ENCODE measurements around the gene LCAT. TPM values are rescaled to one million over a fixed set of nuclear protein-coding genes. Genes with fewer than 3 reads are reported as not detected.
"Not testable (repeated sequence)": the region's sequence is repeated elsewhere in the genome, so short reads cannot be mapped to it uniquely, and the experiment has no call there.

LCAT gene
- total and polyA plus RNA-seq, 4 donors = 45.7 to 201 (median 113) TPM

- WGBS = 73% methylated on average over 14 of the region's 14 CpGs
- Histone ChIP-seq H3K9me3 (ENCODE audit: control insufficient read depth in 4 of 4, low read length in 3 of 4) (no peaks in the 10 kb centered on the region), H3K27me3 (ENCODE audit: control insufficient read depth in 4 of 4, insufficient read depth in 4 of 4, low read length in 3 of 4) (no peaks in the 10 kb centered on the region), H3K4me3 (ENCODE audit: low read depth in 1 of 3, low read length in 3 of 3) (no peak overlapping the region), H3K27ac (ENCODE audit: low read depth in 1 of 2, low read length in 2 of 2) (no peak overlapping the region), H3K4me1 (ENCODE audit: control insufficient read depth in 4 of 4, insufficient read depth in 4 of 4, low read length in 3 of 4) (no peaks in the 10 kb centered on the region), H3K36me3 (ENCODE audit: control insufficient read depth in 4 of 4, insufficient read depth in 3 of 4, low read depth in 1 of 4, low read length in 3 of 4) (no peaks in the 10 kb centered on the region), H3K9ac (ENCODE audit: low read depth in 1 of 2, low read length in 2 of 2) (no peak overlapping the region)
- no peak for TF ChIP-seq SP1 (IDR thresholded peaks at IDR 0.05)
- TF ChIP-seq YY1 (IDR thresholded peaks at IDR 0.05) = no peak
- no peak for TF ChIP-seq EGR1 (IDR thresholded peaks at IDR 0.05; ENCODE audit: low read depth in 2 of 2)
- TF ChIP-seq RAD21 (IDR thresholded peaks at IDR 0.05) = no peak
- TF ChIP-seq FOXA1 (IDR thresholded peaks at IDR 0.05) = no peak
- no peak for TF ChIP-seq ATF3 (IDR thresholded peaks at IDR 0.05)
- TF ChIP-seq NR2F2 (IDR thresholded peaks at IDR 0.05) = no peak
- TF ChIP-seq HNF4A (conservative IDR thresholded peaks at IDR 0.05) = no peak
- no peak for TF ChIP-seq HNF4G (IDR thresholded peaks at IDR 0.05)
- TF ChIP-seq GABPA (IDR thresholded peaks at IDR 0.05 in 1 of 2, conservative IDR thresholded peaks at IDR 0.05 in 1 of 2) = no peak
- TF ChIP-seq JUND (IDR thresholded peaks at IDR 0.05) = no peak
- TF ChIP-seq ZBTB33 (IDR thresholded peaks at IDR 0.05) = no peak
- no peak for TF ChIP-seq CTCF (IDR thresholded peaks at IDR 0.05; ENCODE audit: low read depth, low read length, missing input control)
- no peak for TF ChIP-seq REST (IDR thresholded peaks at IDR 0.05)
- no peak for TF ChIP-seq TAF1 (conservative IDR thresholded peaks at IDR 0.05)
- no peak for TF ChIP-seq FOXA2 (IDR thresholded peaks at IDR 0.05)
- no peak for TF ChIP-seq MAX (IDR thresholded peaks at IDR 0.05)
- TF ChIP-seq RXRA (IDR thresholded peaks at IDR 0.05) = no peak
- no peak for DNase-seq (ENCODE audit: low spot score)
Observed at GRCh38 chr16:67975321-67976105, 31.6 kb upstream of the LCAT start.

- not testable (repeated sequence) for H3K9ac ChIP-seq (ENCODE audit: low read depth in 1 of 2, low read length in 2 of 2); H3K9me3 ChIP-seq (ENCODE audit: control insufficient read depth in 4 of 4, low read length in 3 of 4); DNase-seq (ENCODE audit: low spot score); H3K27me3 ChIP-seq (ENCODE audit: control insufficient read depth in 4 of 4, insufficient read depth in 4 of 4, low read length in 3 of 4); H3K4me3 ChIP-seq (ENCODE audit: low read depth in 1 of 3, low read length in 3 of 3); H3K27ac ChIP-seq (ENCODE audit: low read depth in 1 of 2, low read length in 2 of 2); H3K36me3 ChIP-seq (ENCODE audit: control insufficient read depth in 4 of 4, insufficient read depth in 3 of 4, low read depth in 1 of 4, low read length in 3 of 4)
- WGBS = 95% methylated on average over 7 of the region's 7 CpGs
- H3K4me1 ChIP-seq (ENCODE audit: control insufficient read depth in 4 of 4, insufficient read depth in 4 of 4, low read length in 3 of 4) = peaks cover 3 to 11% (median 8%) of the 10 kb centered on the region in 4 donors
Observed at GRCh38 chr16:67972285-67972684, 28.4 kb upstream of the LCAT start.

Data from liver (tissue), 9 donors.